ENCODE measurements around the gene CRTC1.
"Not testable (repeated sequence)": the region's sequence is repeated elsewhere in the genome, so short reads cannot be mapped to it uniquely, and the experiment has no call there.

The CRTC1 gene

GRCh38 chr19:18669883-18670282, 13.6 kb upstream of the CRTC1 start:
- no peak for DNase-seq (ENCODE audit: low read depth)

- DNase-seq (ENCODE audit: low read depth), result no peak
Observed at GRCh38 chr19:18670312-18670711, 13.2 kb upstream of the CRTC1 start.

GRCh38 chr19:18671303-18672043, 12.0 kb upstream of the CRTC1 start:
- no peak for DNase-seq (ENCODE audit: low read depth)

GRCh38 chr19:18672044-18672451, 11.4 kb upstream of the CRTC1 start:
- no peak for DNase-seq (ENCODE audit: low read depth)

- DNase-seq (ENCODE audit: low read depth), result no peak
Observed at GRCh38 chr19:18672606-18673337, 10.7 kb upstream of the CRTC1 start.

DNA sequence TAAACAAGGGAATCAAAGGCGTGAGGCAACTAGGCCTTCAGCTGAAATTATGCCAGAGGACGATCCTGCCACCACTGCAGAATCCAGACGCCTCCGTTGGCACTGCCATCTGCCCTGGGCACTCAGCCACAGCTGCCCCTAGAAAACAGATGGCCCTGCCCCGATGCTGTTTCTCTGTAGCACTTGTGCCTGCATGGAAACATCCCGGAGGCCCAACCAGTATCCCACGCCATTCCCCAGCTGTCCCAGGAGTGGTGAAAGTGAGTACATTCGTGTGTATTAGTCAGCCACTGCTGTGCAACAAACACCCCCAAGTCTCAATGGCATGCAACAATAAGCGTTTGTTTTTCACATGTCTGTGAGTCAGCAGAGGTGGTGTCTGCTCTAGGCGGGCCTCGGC, 8.9 kb upstream of the CRTC1 start:
- no peak for DNase-seq (ENCODE audit: low read depth)

DNA sequence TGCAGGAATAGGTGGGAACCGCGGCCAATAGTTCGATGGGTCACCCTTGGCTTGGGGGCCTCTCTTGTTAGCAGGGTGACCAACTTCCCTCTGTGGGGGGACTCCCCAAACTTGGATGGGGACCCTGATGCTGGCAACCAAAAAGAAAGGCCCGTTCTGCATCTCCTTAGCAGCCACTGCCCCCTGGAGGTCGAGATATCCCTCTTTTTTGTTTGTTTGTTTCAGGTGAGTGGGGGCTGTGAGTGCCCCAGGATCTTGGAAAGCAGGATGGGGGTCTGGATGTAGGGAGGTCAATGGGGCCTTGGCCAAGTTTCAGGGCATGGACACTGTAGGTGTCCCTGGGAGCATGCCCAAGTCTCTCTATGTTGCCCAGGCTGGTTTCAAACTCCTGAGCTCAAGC, 7.7 kb upstream of the CRTC1 start:
- no peak for DNase-seq (ENCODE audit: low read depth)

GRCh38 chr19:18676692-18677091, 6.8 kb upstream of the CRTC1 start:
- DNase-seq (ENCODE audit: low read depth), result no peak

DNA sequence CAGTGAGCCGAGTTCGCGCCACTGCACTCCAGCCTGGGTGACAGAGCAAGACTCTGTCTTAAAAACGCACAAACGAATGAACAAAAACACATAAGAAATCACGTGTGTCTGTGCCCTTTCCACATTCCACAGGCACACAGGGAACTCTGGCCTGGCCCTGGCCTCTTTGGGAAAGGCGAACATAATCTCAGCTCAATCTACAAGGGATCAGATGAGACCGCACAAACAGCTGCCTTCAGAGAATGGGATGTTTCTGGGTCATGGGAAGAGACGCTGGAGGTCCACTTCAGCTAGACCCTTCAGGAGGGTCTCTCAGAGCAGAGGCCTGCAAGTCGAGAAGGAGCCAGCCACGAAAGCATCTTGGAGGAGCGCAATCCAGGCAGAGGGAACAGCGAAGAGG, 6.3 kb upstream of the CRTC1 start:
- no peak for DNase-seq (ENCODE audit: low read depth)

DNA sequence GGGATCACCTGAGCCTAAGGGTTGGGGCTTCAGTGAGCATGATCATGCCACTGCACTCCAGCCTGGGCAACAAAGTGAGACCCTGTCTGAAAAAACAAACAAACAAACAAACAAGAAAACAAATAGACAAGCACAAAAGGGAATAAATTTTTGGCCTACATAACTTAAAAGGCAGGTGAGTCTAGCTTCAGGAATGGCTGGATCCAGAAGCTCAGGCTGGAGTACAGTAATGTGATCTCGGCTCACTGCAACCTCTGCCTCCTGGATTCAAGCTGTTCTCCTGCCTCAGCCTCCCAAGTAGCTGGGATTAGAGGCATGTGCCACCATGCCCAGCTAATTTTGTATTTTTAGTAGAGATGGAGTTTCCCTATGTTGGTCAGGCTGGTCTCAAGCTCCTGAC, 3.3 kb upstream of the CRTC1 start:
- not testable (repeated sequence) for DNase-seq (ENCODE audit: low read depth)

GRCh38 chr19:18682807-18683108, 722 bp upstream of the CRTC1 start:
- DNase-seq (ENCODE audit: low read depth), result no peak

GRCh38 chr19:18683958-18684641, 620 bp downstream of the CRTC1 start:
- DNase-seq (ENCODE audit: low read depth), result no peak

DNA sequence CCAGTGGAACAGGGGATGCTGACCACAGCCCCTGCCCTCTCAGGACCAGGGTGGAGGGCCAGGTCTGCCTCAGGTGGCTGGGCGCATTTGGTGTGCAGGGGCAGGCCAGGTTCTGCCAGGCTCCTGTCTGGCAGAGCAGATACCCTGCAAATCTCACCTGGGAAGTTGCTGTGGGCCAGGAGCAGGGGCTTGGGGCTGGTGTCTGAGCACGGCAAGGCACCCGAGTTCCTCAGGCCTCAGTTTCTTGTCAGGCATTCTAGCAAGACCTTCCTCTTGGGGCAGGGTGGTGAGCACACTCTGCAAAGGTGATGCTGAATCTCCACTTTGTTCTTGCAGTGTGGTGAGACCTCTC, 1.1 kb downstream of the CRTC1 start:
- no peak for DNase-seq (ENCODE audit: low read depth)

DNA sequence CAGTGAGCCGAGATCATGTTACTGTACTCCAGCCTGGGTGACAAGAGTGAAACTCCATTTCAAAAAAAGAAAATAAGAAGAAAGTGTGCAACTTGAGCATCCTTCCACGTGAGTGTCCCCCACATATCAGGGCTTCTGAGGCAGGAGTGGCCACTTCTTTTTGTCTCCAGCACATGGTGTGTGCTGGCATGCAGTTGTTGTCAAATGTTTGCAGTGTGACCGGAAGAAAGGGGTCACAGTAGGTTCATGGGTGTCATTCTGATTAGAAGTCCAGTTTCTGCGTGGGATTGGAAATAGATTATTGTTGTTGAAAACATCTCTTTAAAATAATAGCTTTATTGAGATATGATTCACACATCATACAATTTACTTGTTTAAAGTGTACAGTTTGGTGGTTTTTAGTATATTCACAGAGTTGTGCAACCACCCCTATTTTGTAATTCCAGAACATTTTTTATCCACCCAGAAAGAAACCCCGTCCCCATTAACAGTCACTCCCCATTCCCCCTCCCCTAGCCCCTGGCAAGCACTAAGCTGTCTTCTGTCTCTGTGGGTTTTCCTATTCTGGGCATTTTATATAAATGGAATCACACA, 2.2 kb downstream of the CRTC1 start:
- DNase-seq (ENCODE audit: low read depth), result no peak

GRCh38 chr19:18687740-18688465, 4.4 kb downstream of the CRTC1 start:
- no peak for DNase-seq (ENCODE audit: low read depth)

- no peak for DNase-seq (ENCODE audit: low read depth)
Observed at GRCh38 chr19:18696023-18696422, 12.5 kb downstream of the CRTC1 start.

GRCh38 chr19:18697680-18698079, 14.2 kb downstream of the CRTC1 start:
- no peak for DNase-seq (ENCODE audit: low read depth)

GRCh38 chr19:18698321-18699167, 15.1 kb downstream of the CRTC1 start:
- no peak for DNase-seq (ENCODE audit: low read depth)

DNA sequence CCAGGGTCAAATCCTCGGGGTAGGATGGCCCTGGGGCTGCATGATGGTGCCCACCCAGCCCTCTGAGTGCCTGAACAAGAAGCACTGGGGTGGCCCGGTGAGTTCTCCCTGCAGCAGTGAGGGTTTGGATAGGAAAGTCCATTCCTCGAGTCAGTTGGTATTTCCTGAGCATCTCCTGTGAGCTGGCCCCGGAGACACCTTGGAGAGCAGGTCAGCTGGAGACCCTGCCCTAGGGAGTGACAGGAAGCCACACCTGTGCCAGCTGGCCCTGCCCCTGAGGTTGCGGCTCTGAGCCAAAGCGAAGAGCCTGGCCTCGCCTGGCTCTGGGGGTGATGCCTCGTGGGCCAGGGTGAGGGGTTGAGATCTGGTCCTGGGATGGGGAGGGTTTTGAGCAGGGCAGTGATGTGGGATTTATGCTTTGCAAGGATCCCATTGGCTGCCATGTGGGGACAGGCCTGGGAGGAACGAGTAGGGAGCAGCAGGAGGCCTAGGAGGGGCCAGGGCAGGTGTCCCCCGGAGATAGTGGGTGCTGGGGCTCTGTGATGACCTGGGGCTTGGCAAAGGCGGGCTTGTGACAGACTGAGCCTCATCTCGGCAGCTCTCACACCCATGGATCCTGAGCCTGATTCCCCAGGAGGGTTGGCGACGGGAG, 16.0 kb downstream of the CRTC1 start:
- DNase-seq (ENCODE audit: low read depth), result no peak

- peak; percentile 56 for DNase-seq (ENCODE audit: low read depth)
Observed at GRCh38 chr19:18700501-18701249, 17.2 kb downstream of the CRTC1 start.
